Activated T-helper 17 cell treated with anti-CD3 and anti-CD28 coated beads, Interleukin-2, amount 50 U/mL, for 72 hours (primary cell): ENCODE data around the gene LOXHD1. TPM values are rescaled to one million over a fixed set of nuclear protein-coding genes. Genes with fewer than 3 reads are reported as not detected.

Experiments used
- ATAC-seq: fragments of 150-1000 bp; cut with Tn5 transposase; replicated peaks from 2 replicates; pipeline ENCODE4 v1.10.0; 2021; ENCODE audit warnings: mild to moderate bottlenecking, moderate library complexity
- H3K27ac Mint-ChIP-seq: one replicate; pipeline ENCODE4 v1.8.0; 2022; ENCODE audit warnings: mixed read lengths
- H3K27me3 Mint-ChIP-seq: one replicate; pipeline ENCODE4 v1.8.0; 2022; ENCODE audit warnings: mixed read lengths
- H3K36me3 Mint-ChIP-seq: one replicate; pipeline ENCODE4 v1.8.0; 2022; ENCODE audit warnings: low read depth, mild to moderate bottlenecking, mixed read lengths
- H3K4me1 Mint-ChIP-seq: one replicate; pipeline ENCODE4 v1.8.0; 2022; ENCODE audit warnings: mixed read lengths
- H3K4me3 Mint-ChIP-seq: one replicate; pipeline ENCODE4 v1.8.0; 2022; ENCODE audit warnings: mild to moderate bottlenecking, mixed read lengths
- H3K9me3 Mint-ChIP-seq: one replicate; pipeline ENCODE4 v1.8.0; 2022; ENCODE audit warnings: mixed read lengths
- total RNA-seq, 2 donors: library from RNA; stranded (reverse); gene quantifications; one replicate each; pipeline ENCODE4 v1.2.3, GENCODE V29; 2022

LOXHD1 gene
- total RNA-seq, 2 donors from 2014 or later: not detected

- H3K4me3 Mint-ChIP-seq: no peak overlapping the region
- no peaks in the 10 kb centered on the region for H3K36me3 Mint-ChIP-seq
- H3K4me1 Mint-ChIP-seq: no peaks in the 10 kb centered on the region
- no peaks in the 10 kb centered on the region for H3K9me3 Mint-ChIP-seq
- H3K27ac Mint-ChIP-seq: no peak overlapping the region
- H3K27me3 Mint-ChIP-seq: peaks cover 17% of the 10 kb centered on the region
- no peak for ATAC-seq
These were observed 211.3 kb downstream of the LOXHD1 start for GRCh38 chr18:46445522-46446313.

- Mint-ChIP-seq H3K27me3 (peaks cover 5% of the 10 kb centered on the region), H3K4me1 (no peaks in the 10 kb centered on the region), H3K27ac (no peak overlapping the region), H3K36me3 (no peaks in the 10 kb centered on the region), H3K9me3 (no peaks in the 10 kb centered on the region), H3K4me3 (no peak overlapping the region)
- ATAC-seq: no peak
These were observed 218.0 kb downstream of the LOXHD1 start for GRCh38 chr18:46439037-46439436.

GRCh38 chr18:46437061-46437460 is 220.0 kb downstream of the LOXHD1 start:
- Mint-ChIP-seq H3K36me3 (no peaks in the 10 kb centered on the region), H3K9me3 (no peaks in the 10 kb centered on the region), H3K27ac (no peak overlapping the region), H3K4me3 (no peak overlapping the region), H3K27me3 (peaks cover 5% of the 10 kb centered on the region), H3K4me1 (no peaks in the 10 kb centered on the region)
- ATAC-seq: no peak

- no peak for ATAC-seq
- Mint-ChIP-seq H3K27me3 (peaks cover 8% of the 10 kb centered on the region), H3K4me3 (no peak overlapping the region), H3K27ac (no peak overlapping the region), H3K36me3 (no peaks in the 10 kb centered on the region), H3K4me1 (no peaks in the 10 kb centered on the region), H3K9me3 (no peaks in the 10 kb centered on the region)
These were observed 220.4 kb downstream of the LOXHD1 start for GRCh38 chr18:46436621-46437020.

- Mint-ChIP-seq H3K9me3 (no peaks in the 10 kb centered on the region), H3K27me3 (peaks cover 12% of the 10 kb centered on the region), H3K4me3 (no peak overlapping the region), H3K27ac (no peak overlapping the region), H3K4me1 (no peaks in the 10 kb centered on the region), H3K36me3 (no peaks in the 10 kb centered on the region)
- ATAC-seq: no peak
These were observed 222.0 kb downstream of the LOXHD1 start for GRCh38 chr18:46435031-46435430.

- H3K36me3 Mint-ChIP-seq: no peaks in the 10 kb centered on the region
- H3K4me1 Mint-ChIP-seq: no peaks in the 10 kb centered on the region
- H3K4me3 Mint-ChIP-seq: no peak overlapping the region
- ATAC-seq: no peak
- peaks cover 15% of the 10 kb centered on the region for H3K27me3 Mint-ChIP-seq
- H3K27ac Mint-ChIP-seq: no peak overlapping the region
- no peaks in the 10 kb centered on the region for H3K9me3 Mint-ChIP-seq
These were observed 222.4 kb downstream of the LOXHD1 start for GRCh38 chr18:46434629-46435028.

GRCh38 chr18:46433121-46433826 is 223.7 kb downstream of the LOXHD1 start:
- Mint-ChIP-seq H3K4me3 (no peak overlapping the region), H3K4me1 (no peaks in the 10 kb centered on the region), H3K27me3 (peaks cover 15% of the 10 kb centered on the region), H3K9me3 (no peaks in the 10 kb centered on the region), H3K27ac (no peak overlapping the region), H3K36me3 (no peaks in the 10 kb centered on the region)
- ATAC-seq: no peak

GRCh38 chr18:46431522-46432171 is 225.4 kb downstream of the LOXHD1 start:
- no peak overlapping the region for H3K27ac Mint-ChIP-seq
- H3K4me3 Mint-ChIP-seq: no peak overlapping the region
- H3K27me3 Mint-ChIP-seq: peaks cover 15% of the 10 kb centered on the region
- no peaks in the 10 kb centered on the region for H3K4me1 Mint-ChIP-seq
- H3K36me3 Mint-ChIP-seq: no peaks in the 10 kb centered on the region
- no peaks in the 10 kb centered on the region for H3K9me3 Mint-ChIP-seq
- no peak for ATAC-seq

- Mint-ChIP-seq H3K4me3 (no peak overlapping the region), H3K4me1 (no peaks in the 10 kb centered on the region), H3K27me3 (peaks cover 14% of the 10 kb centered on the region), H3K27ac (no peak overlapping the region), H3K36me3 (no peaks in the 10 kb centered on the region), H3K9me3 (no peaks in the 10 kb centered on the region)
- no peak for ATAC-seq
These were observed 227.3 kb downstream of the LOXHD1 start for GRCh38 chr18:46429649-46430224.

- Mint-ChIP-seq H3K27ac (no peak overlapping the region), H3K27me3 (peaks cover 11% of the 10 kb centered on the region), H3K36me3 (no peaks in the 10 kb centered on the region), H3K4me1 (no peaks in the 10 kb centered on the region), H3K4me3 (no peak overlapping the region), H3K9me3 (no peaks in the 10 kb centered on the region)
- no peak for ATAC-seq
These were observed 227.9 kb downstream of the LOXHD1 start for GRCh38 chr18:46429130-46429529.

- H3K36me3 Mint-ChIP-seq: no peaks in the 10 kb centered on the region
- no peaks in the 10 kb centered on the region for H3K9me3 Mint-ChIP-seq
- no peaks in the 10 kb centered on the region for H3K4me1 Mint-ChIP-seq
- no peak overlapping the region for H3K4me3 Mint-ChIP-seq
- peaks cover 11% of the 10 kb centered on the region for H3K27me3 Mint-ChIP-seq
- no peak for ATAC-seq
- no peak overlapping the region for H3K27ac Mint-ChIP-seq
These were observed 228.7 kb downstream of the LOXHD1 start for GRCh38 chr18:46428368-46428767.

GRCh38 chr18:46427216-46427995 is 229.6 kb downstream of the LOXHD1 start:
- Mint-ChIP-seq H3K36me3 (no peaks in the 10 kb centered on the region), H3K9me3 (no peaks in the 10 kb centered on the region), H3K4me1 (no peaks in the 10 kb centered on the region), H3K27ac (no peak overlapping the region), H3K27me3 (peaks cover 11% of the 10 kb centered on the region), H3K4me3 (no peak overlapping the region)
- ATAC-seq: no peak
